B cell (primary cell): ENCODE measurements around the gene ARPP21. TPM values are rescaled to one million over a fixed set of nuclear protein-coding genes. Genes with fewer than 3 reads are reported as not detected.

Source experiments
- ATAC-seq: fragments of 200-7000 bp; cut with Tn5 transposase; one replicate; pipeline ENCODE4 v1.10.0; 2021; ENCODE audit warnings: low read depth, mild to moderate bottlenecking, moderate number of reproducible peaks, moderate library complexity
- CTCF ChIA-PET: fragments of 350-600 bp; sonication (Branson Sonifier 250); formaldehyde crosslinking; loops from one replicate; lab custom pipeline; 2021; ENCODE audit warnings: antibody characterized with exemption, inconsistent platforms; lab: Charles Lee
- POLR2A ChIA-PET: fragments of 350-600 bp; sonication (Branson Sonifier 250); formaldehyde crosslinking; loops from one replicate; lab custom pipeline; 2021; ENCODE audit warnings: antibody characterized with exemption; lab: Charles Lee
- DNase-seq: peaks from one replicate; pipeline ENCODE4 v3.0.0; 2013
- H2AFZ ChIP-seq: 2 replicates; pipeline ENCODE4 v1.6.1; 2012; ENCODE audit warnings: mild to moderate bottlenecking, low read depth, low read length; ENCODE audit not compliant: insufficient read depth, poor library complexity, severe bottlenecking
- H3K27ac ChIP-seq, 2 donors: 1 replicate in 1 of 2; 2 replicates in 1 of 2; pipeline ENCODE4 v1.5.1; 2012 to 2013; ENCODE audit warnings: low read length in 2 of 2, mild to moderate bottlenecking in 2 of 2, moderate library complexity in 1 of 2
- H3K27me3 ChIP-seq, 4 experiments: fragments of 200-600 bp in 1 of 4; sonication (generic) in 1 of 4; replicated peaks in 1 of 4; 1 replicate in 2 of 4; 2 replicates in 2 of 4; pipeline versions ENCODE4 v1.6.1 to v1.7.0; 2013 to 2016; ENCODE audit warnings: low read length in 3 of 4, mild to moderate bottlenecking in 2 of 4, mixed read lengths in 1 of 4, moderate library complexity in 1 of 4; ENCODE audit not compliant: insufficient read depth in 4 of 4, control insufficient read depth in 3 of 4; ENCODE audit errors: control extremely low read depth in 1 of 4
- H3K36me3 ChIP-seq, 2 experiments: replicated peaks in 1 of 2; 1 replicate in 1 of 2; 2 replicates in 1 of 2; pipeline versions ENCODE4 v1.6.1 to v1.7.1; 2013; ENCODE audit warnings: low read length in 1 of 2; ENCODE audit not compliant: insufficient read depth in 2 of 2, control insufficient read depth in 1 of 2; ENCODE audit errors: control extremely low read depth in 1 of 2, extremely low read depth in 1 of 2
- H3K4me1 ChIP-seq, 2 donors: fragments of 200-600 bp in 1 of 2; sonication (generic) in 1 of 2; 1 replicate in 1 of 2; 2 replicates in 1 of 2; pipeline versions ENCODE4 v1.5.1 to v1.6.1; 2013 to 2017; ENCODE audit warnings: low read length in 2 of 2; ENCODE audit not compliant: control insufficient read depth in 2 of 2, insufficient read depth in 2 of 2
- H3K4me2 ChIP-seq: replicated peaks from 2 replicates; pipeline ENCODE3; 2012; ENCODE audit warnings: mild to moderate bottlenecking, low read depth, low read length; ENCODE audit not compliant: poor library complexity, severe bottlenecking
- H3K4me3 ChIP-seq, 5 experiments: fragments of 200-600 bp in 1 of 5; sonication (generic) in 1 of 5; 1 replicate in 3 of 5; 2 replicates in 2 of 5; pipeline versions ENCODE4 v1.5.1 to v1.7.0; 2011 to 2016; ENCODE audit warnings: low read length in 4 of 5, mild to moderate bottlenecking in 4 of 5, low read depth in 2 of 5, control low read depth in 1 of 5, moderate library complexity in 1 of 5; ENCODE audit not compliant: insufficient read depth in 1 of 5; ENCODE audit errors: control extremely low read depth in 1 of 5, extremely low read depth in 1 of 5
- H3K79me2 ChIP-seq: fragments of 200-600 bp; sonication (generic); one replicate; pipeline ENCODE4 v1.6.0; 2016; ENCODE audit warnings: low read length; ENCODE audit not compliant: control insufficient read depth, insufficient read depth
- H3K9ac ChIP-seq: fragments of 200-600 bp; sonication (generic); 2 replicates; pipeline ENCODE4 v1.6.1; 2017; ENCODE audit warnings: mild to moderate bottlenecking, low read length, moderate library complexity
- H3K9me3 ChIP-seq, 3 donors: one replicate each; pipeline versions ENCODE4 v1.6.1 to v1.7.1; 2013; ENCODE audit warnings: low read length in 2 of 3; ENCODE audit not compliant: control insufficient read depth in 2 of 3, insufficient read depth in 1 of 3; ENCODE audit errors: control extremely low read depth in 1 of 3
- H4K20me1 ChIP-seq: 2 replicates; pipeline ENCODE4 v1.6.0; 2012; ENCODE audit warnings: mild to moderate bottlenecking, low read length; ENCODE audit not compliant: insufficient read depth, control insufficient read depth, poor library complexity, severe bottlenecking
- H3K27ac Mint-ChIP-seq: one replicate; pipeline ENCODE4 v1.8.0; 2021; ENCODE audit warnings: mixed read lengths
- H3K27me3 Mint-ChIP-seq: one replicate; pipeline ENCODE4 v1.8.0; 2021; ENCODE audit warnings: mixed read lengths
- H3K4me1 Mint-ChIP-seq: one replicate; pipeline ENCODE4 v1.8.0; 2021; ENCODE audit warnings: mixed read lengths
- H3K4me3 Mint-ChIP-seq: one replicate; pipeline ENCODE4 v1.8.0; 2021; ENCODE audit warnings: mixed read lengths
- H3K9me3 Mint-ChIP-seq: one replicate; pipeline ENCODE4 v1.8.0; 2022; ENCODE audit warnings: mixed read lengths; ENCODE audit not compliant: insufficient read depth
- CTCF ChIP-seq: fragments of 200-600 bp; IDR thresholded peaks from one replicate; pipeline ENCODE4 v1.8.0; 2022; ENCODE audit warnings: antibody characterized with exemption, mild to moderate bottlenecking
- EZH2 ChIP-seq: IDR thresholded peaks from 2 replicates; pipeline ENCODE4 v1.6.1; 2012; ENCODE audit warnings: borderline replicate concordance, low read depth, mild to moderate bottlenecking, moderate library complexity, low read length; ENCODE audit not compliant: insufficient read depth, poor library complexity, severe bottlenecking
- WGBS: methylation state at CpG from one replicate; pipeline ENCODE4 v1.1.5; 2013; ENCODE audit warnings: missing lambda C conversion rate; ENCODE audit not compliant: insufficient coverage; 5-methylcytosine and 5-hydroxymethylcytosine counted together
- intact Hi-C: fragments of 100-400 bp; cut with micrococcal nuclease; formaldehyde crosslinking; loops from one replicate; pipeline ENCODE4 v1.10.0; 2022
- polyA plus RNA-seq: library from polyadenylated mRNA; depleted of rRNA; stranded (reverse); fragments of >200 nt; gene quantifications from 2 replicates; pipeline ENCODE4 v1.2.3, GENCODE V29; 2012
- total RNA-seq, 2 donors: library from RNA; stranded (reverse); fragments of 120-200 nt in 1 of 2; gene quantifications; 1 replicate in 1 of 2; 2 replicates in 1 of 2; pipeline versions ENCODE4 v1.2.3 to v1.2.4, GENCODE V29; 2013 to 2022

Gene ARPP21
- total and polyA plus RNA-seq, 2 donors (not counting 1 experiment from before 2014, with no cell fraction given) = 0.10 TPM; not detected in 1

- no peaks in the 10 kb centered on the region for H3K9me3 ChIP-seq
- no peaks in the 10 kb centered on the region for H4K20me1 ChIP-seq
- H3K27ac ChIP-seq = no peak overlapping the region
- WGBS = no CpG with 5 or more reads among the region's 2 CpGs
- H3K9ac ChIP-seq = no peak overlapping the region
- ATAC-seq (no peak), DNase-seq (no peak)
- no peak overlapping the region for H2AFZ ChIP-seq
- H3K4me1 ChIP-seq = peaks cover 7 to 11% of the 10 kb centered on the region in 2 donors
- no peaks in the 10 kb centered on the region for H3K36me3 ChIP-seq
- Mint-ChIP-seq H3K9me3 (no peaks in the 10 kb centered on the region), H3K27me3 (no peaks in the 10 kb centered on the region), H3K4me1 (peaks cover 11% of the 10 kb centered on the region), H3K4me3 (no peak overlapping the region), H3K27ac (no peak overlapping the region)
- H3K4me3 ChIP-seq = no peak overlapping the region
- TF ChIP-seq CTCF (no peak), EZH2 (no peak)
- H3K4me2 ChIP-seq = no peak overlapping the region
- H3K27me3 ChIP-seq = no peaks in the 10 kb centered on the region
- ChIA-PET POLR2A (no interaction called here), CTCF (no interaction called here)
- no peaks in the 10 kb centered on the region for H3K79me2 ChIP-seq
- intact Hi-C loops = no loop called here
Measured at GRCh38 chr3:35746492-35746891, 107.2 kb downstream of the ARPP21 start.

GRCh38 chr3:35748144-35748543 lies 108.8 kb downstream of the ARPP21 start:
- Histone ChIP-seq H3K27me3 (no peaks in the 10 kb centered on the region), H3K4me2 (no peak overlapping the region), H3K4me1 (peaks cover 7 to 11% of the 10 kb centered on the region in 2 donors), H3K9me3 (no peaks in the 10 kb centered on the region), H3K9ac (no peak overlapping the region), H3K4me3 (no peak overlapping the region), H3K36me3 (no peaks in the 10 kb centered on the region), H3K79me2 (no peaks in the 10 kb centered on the region), H3K27ac (no peak overlapping the region), H4K20me1 (no peaks in the 10 kb centered on the region), H2AFZ (no peak overlapping the region)
- Mint-ChIP-seq H3K4me3 (no peak overlapping the region), H3K9me3 (no peaks in the 10 kb centered on the region), H3K27ac (no peak overlapping the region), H3K4me1 (peaks cover 11% of the 10 kb centered on the region), H3K27me3 (no peaks in the 10 kb centered on the region)
- intact Hi-C loops = no loop called here
- ChIA-PET POLR2A (no interaction called here), CTCF (no interaction called here)
- TF ChIP-seq CTCF = peak; percentile 49
- no peak for TF ChIP-seq EZH2
- no peak for ATAC-seq
- DNase-seq = no peak
